Body of pancreas (tissue), 4 donors: ENCODE data around the gene MIB2. TPM values are rescaled to one million over a fixed set of nuclear protein-coding genes. Genes with fewer than 3 reads are reported as not detected.

ENCODE experiments used
- ATAC-seq: fragments of 150-250 bp; one replicate; pipeline ENCODE4 v1.9.1; 2016
- DNase-seq, 4 donors: peaks; one replicate each; pipeline ENCODE4 v3.0.0-alpha.2; 2019
- H3K27ac ChIP-seq, 4 donors: fragments of 200-600 bp; sonication (generic); 1 replicate in 3 of 4; 2 replicates in 1 of 4; pipeline versions ENCODE4 v1.5.1 to v1.6.1; 2016 to 2019; ENCODE audit warnings: mild to moderate bottlenecking in 1 of 4, mixed read lengths in 1 of 4, moderate library complexity in 1 of 4
- H3K27me3 ChIP-seq, 2 donors: fragments of 200-600 bp; sonication (generic); one replicate each; pipeline ENCODE4 v1.6.0; 2016; ENCODE audit warnings: mild to moderate bottlenecking in 1 of 2
- H3K36me3 ChIP-seq, 2 donors: fragments of 200-600 bp; sonication (generic); replicated peaks in 1 of 2; 2 replicates each; pipeline ENCODE4 v1.5.1; 2016; ENCODE audit warnings: low read depth in 2 of 2; ENCODE audit not compliant: insufficient read depth in 1 of 2
- H3K4me1 ChIP-seq: fragments of 200-600 bp; sonication (generic); one replicate; pipeline ENCODE4 v1.6.0; 2016
- H3K4me3 ChIP-seq, 2 donors: fragments of 200-600 bp; sonication (generic); 1 replicate in 1 of 2; 2 replicates in 1 of 2; pipeline ENCODE4 v1.5.1; 2016 to 2019
- H3K9me3 ChIP-seq, 3 donors: fragments of 200-600 bp; sonication (generic); 1 replicate in 2 of 3; 2 replicates in 1 of 3; pipeline ENCODE4 v1.5.1; 2016
- CTCF ChIP-seq, 7 experiments: fragments of 450-650 bp in 4 of 7; fragments of 200-600 bp in 3 of 7; sonication (generic) in 3 of 7; IDR thresholded peaks; one replicate each; pipeline ENCODE4 v1.5.1; 2016 to 2019; ENCODE audit warnings: antibody characterized with exemption in 7 of 7
- POLR2A ChIP-seq, 3 donors: fragments of 450-650 bp; IDR thresholded peaks; one replicate each; pipeline ENCODE4 v1.6.1; 2016; ENCODE audit warnings: antibody characterized with exemption in 3 of 3, mild to moderate bottlenecking in 2 of 3
- WGBS, 2 donors: methylation state at CpG; one replicate each; pipeline ENCODE4 v1.1.5; 2017; 5-methylcytosine and 5-hydroxymethylcytosine counted together
- intact Hi-C: fragments of 100-400 bp; cut with DNase I; formaldehyde crosslinking; loops from one replicate; pipeline ENCODE4 v1.15.1; 2023
- total RNA-seq, 2 donors: library from RNA; depleted of rRNA; stranded (reverse); fragments of >200 nt; gene quantifications; one replicate each; pipeline ENCODE4 v1.1.0, GENCODE V29; 2016

Gene MIB2
- total RNA-seq, result 100 to 1,000 TPM in 1 of 2 donors, 10 to 100 TPM in 1; 57.6 to 101 TPM

DNA sequence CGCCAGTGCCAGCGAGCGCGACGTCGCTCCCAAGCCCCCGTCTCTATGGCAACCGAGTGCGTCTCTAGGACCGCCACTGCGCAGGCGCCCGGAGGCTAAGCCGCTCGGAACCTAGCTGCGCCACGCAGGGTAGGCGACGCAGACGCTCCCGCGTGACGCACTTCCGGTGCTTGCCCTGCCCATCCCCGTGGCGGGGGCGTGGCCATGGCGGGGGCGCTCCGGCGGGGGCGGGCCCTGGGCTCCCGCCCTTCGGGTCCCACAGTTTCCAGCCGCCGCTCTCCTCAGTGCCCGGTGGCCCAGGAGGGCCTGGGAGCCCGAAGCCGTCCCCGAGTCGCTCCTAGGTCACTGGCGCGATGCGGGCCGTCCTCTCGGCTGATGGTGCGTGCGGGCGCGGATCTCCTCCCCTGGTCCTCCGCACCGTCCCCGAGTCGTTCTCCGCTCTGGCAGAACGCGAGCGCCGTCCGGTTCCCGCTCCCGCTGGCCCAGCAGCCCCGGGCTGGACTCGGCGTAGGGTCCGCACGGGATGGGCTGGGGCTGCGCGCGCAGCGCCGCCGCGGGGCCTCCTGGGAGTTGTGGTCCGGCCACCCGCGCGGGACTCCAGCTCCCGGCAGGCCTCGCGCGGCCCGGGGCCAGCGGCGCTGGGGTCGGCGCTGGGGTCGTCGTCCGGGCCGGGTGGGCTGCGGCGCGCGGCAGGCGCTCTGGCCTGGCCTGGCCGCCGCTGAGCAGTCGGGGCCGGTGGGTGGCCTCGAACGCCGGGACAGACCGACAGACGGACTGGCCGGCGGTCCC is at the start of gene MIB2:
Gene MIB2 (plus strand): TSS at position 245 of the 789 bp plus-strand sequence. CDS start 7,953 bp downstream, outside the sequence.
- Histone ChIP-seq H3K9me3 (no peaks in the 10 kb centered on the region), H3K4me1 (peaks cover 30% of the 10 kb centered on the region), H3K36me3 (no peaks in the 10 kb centered on the region), H3K27ac (peak within 1 kb of the TSS; percentile 93 to 100 (median 97)), H3K27me3 (no peaks in the 10 kb centered on the region), H3K4me3 (peak within 1 kb of the TSS; percentile 88 to 98)
- DNase-seq, result peak; percentile 96 to 98 (median 98)
- TF ChIP-seq CTCF (IDR thresholded peaks at IDR 0.05) (peak in 1 of 7 experiments; percentile 6), POLR2A (IDR thresholded peaks at IDR 0.05) (peak; percentile 67 to 87 (median 74))
- intact Hi-C loops, result no loop called here
- ATAC-seq, result peak; percentile 92
- 1% methylated on average over 102 of the region's 107 CpGs; no CpG with 5 or more reads in 1 of the 2 donors for WGBS, 2 donors

- Histone ChIP-seq H3K9me3 (no peaks in the 10 kb centered on the region), H3K27me3 (no peaks in the 10 kb centered on the region), H3K4me3 (no peak overlapping the region), H3K36me3 (peaks cover 0 to 14% of the 10 kb centered on the region in 2 donors), H3K27ac (no peak overlapping the region), H3K4me1 (peaks cover 22% of the 10 kb centered on the region)
- DNase-seq, result no peak
- no peak for ATAC-seq
- TF ChIP-seq CTCF (IDR thresholded peaks at IDR 0.05), result no peak
- TF ChIP-seq POLR2A (IDR thresholded peaks at IDR 0.05), result no peak
- intact Hi-C loops, result no loop called here
- 89 to 92% methylated on average over 27 to 31 of the region's 31 CpGs for WGBS, 2 donors
Measured at GRCh38 chr1:1567152-1567875, 48.0 kb upstream of the MIB2 start.

DNA sequence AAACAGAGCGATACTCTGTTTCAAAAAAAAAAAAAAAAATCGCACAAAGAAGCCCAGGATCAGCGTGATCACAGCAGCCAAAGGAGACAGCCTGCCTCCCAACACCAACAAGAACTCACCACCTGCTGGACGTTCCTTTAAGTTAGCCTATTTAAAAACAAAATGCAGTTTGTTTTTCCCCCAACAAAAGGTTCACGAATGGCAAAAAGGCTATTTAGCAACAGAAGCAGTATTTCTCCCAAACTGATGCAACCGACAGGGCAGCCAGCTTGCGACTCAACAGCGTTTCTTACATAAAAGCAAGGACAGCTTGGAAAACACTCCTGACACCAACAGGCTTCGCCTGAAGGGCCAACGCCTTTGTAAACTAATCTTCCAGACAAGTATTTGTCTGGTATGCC is 47.4 kb upstream of the MIB2 start:
- no peaks in the 10 kb centered on the region for H3K9me3 ChIP-seq
- WGBS, 2 donors, result 68 to 78% methylated on average over 10 of the region's 10 CpGs
- no peaks in the 10 kb centered on the region for H3K27me3 ChIP-seq
- intact Hi-C loops, result no loop called here
- no peak overlapping the region for H3K27ac ChIP-seq
- DNase-seq (no peak), ATAC-seq (no peak)
- H3K36me3 ChIP-seq, result peaks cover 0 to 8% of the 10 kb centered on the region in 2 donors
- H3K4me3 ChIP-seq, result no peak overlapping the region
- TF ChIP-seq CTCF (IDR thresholded peaks at IDR 0.05), result no peak
- no peak for TF ChIP-seq POLR2A (IDR thresholded peaks at IDR 0.05)
- H3K4me1 ChIP-seq, result peaks cover 27% of the 10 kb centered on the region

GRCh38 chr1:1569341-1569740 is 46.0 kb upstream of the MIB2 start:
- DNase-seq (no peak), ATAC-seq (no peak)
- no peak for TF ChIP-seq CTCF (IDR thresholded peaks at IDR 0.05)
- no peak for TF ChIP-seq POLR2A (IDR thresholded peaks at IDR 0.05)
- Histone ChIP-seq H3K27ac (no peak overlapping the region), H3K36me3 (peaks cover 0 to 2% of the 10 kb centered on the region in 2 donors), H3K4me1 (peaks cover 34% of the 10 kb centered on the region), H3K27me3 (no peaks in the 10 kb centered on the region), H3K9me3 (no peaks in the 10 kb centered on the region), H3K4me3 (no peak overlapping the region)
- intact Hi-C loops, result no loop called here
- WGBS, 2 donors, result 75 to 86% methylated on average over 7 of the region's 7 CpGs
